ENCODE data around the gene SNX5. TPM values are rescaled to one million over a fixed set of nuclear protein-coding genes. Genes with fewer than 3 reads are reported as not detected.
A peak's percentile ranks its signal among the peaks of the same experiment; 100 is the strongest.

SNX5 gene
- total and polyA plus RNA-seq, 4 experiments from 2014 or later = 81.5 to 96.5 (median 88.9) TPM

DNA sequence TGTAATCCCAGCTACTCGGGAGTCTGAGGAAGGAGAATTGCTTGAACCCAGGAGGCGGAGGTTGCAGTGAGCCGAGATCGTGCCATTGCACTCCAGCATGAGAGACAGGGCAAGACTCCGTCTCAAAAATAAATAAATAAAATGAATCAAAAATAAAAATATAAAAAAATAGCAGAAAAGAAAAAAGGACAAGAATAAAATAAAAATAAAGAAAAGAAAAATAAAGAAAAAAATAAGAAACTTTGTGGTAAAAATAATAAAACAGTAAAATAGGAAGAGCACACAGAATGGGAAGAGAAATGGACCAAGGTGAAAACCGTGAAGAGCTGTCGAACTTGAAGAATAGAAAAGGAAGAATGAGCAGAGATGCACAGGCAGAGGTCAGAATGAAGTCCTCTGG lies 63.0 kb downstream of the SNX5 start:
- intact Hi-C loops (cut with micrococcal nuclease) = no loop called here
- Histone ChIP-seq H3K27ac (ENCODE audit: low read depth, low read length) (no peak overlapping the region), H3K9me3 (ENCODE audit: control insufficient read depth in 1 of 2, low read length in 2 of 2) (no peaks in the 10 kb centered on the region), H3K36me3 (ENCODE audit: insufficient read depth, low read length) (no peaks in the 10 kb centered on the region), H3K4me3 (ENCODE audit: low read length in 2 of 2) (no peak overlapping the region), H3K27me3 (ENCODE audit: insufficient read depth, low read length) (no peaks in the 10 kb centered on the region), H3K4me1 (ENCODE audit: insufficient read depth, low read length) (no peaks in the 10 kb centered on the region)
- DNase-seq = no peak
- POLR2A ChIA-PET (ENCODE audit: partially characterized antibody) = no interaction called here
- CTCF ChIA-PET (ENCODE audit: partially characterized antibody) = no interaction called here
- Mint-ChIP-seq H3K4me3 (no peak overlapping the region), H3K4me1 (peaks cover 0 to 3% (median 0%) of the 10 kb centered on the region in 4 donors), H3K36me3 (no peaks in the 10 kb centered on the region), H3K9me3 (no peaks in the 10 kb centered on the region), H3K27me3 (peaks cover 4 to 12% of the 10 kb centered on the region in 2 donors), H3K27ac (no peak overlapping the region)

DNA sequence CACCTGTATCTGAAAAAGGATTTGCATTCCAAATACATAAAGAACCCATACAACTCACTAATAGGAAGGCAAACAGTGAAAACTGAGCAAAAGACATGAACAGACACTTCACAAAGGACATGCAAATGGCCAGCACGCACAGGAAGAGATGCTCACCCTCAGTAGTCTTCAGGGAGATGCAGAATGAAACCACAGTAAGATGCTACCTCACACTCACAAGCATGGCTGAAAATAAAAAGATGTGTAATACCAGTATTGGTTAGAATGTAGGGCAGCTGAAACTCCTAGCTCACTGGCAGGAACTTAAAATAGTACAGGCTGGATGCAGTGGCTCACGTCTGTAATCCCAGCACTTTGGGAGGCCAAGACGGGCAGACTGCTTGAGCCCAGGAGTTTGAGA lies 64.6 kb downstream of the SNX5 start:
- no peaks in the 10 kb centered on the region for H3K4me1 ChIP-seq (ENCODE audit: insufficient read depth, low read length)
- H3K27ac ChIP-seq (ENCODE audit: low read depth, low read length) = no peak overlapping the region
- no peaks in the 10 kb centered on the region for H3K9me3 ChIP-seq (ENCODE audit: control insufficient read depth in 1 of 2, low read length in 2 of 2)
- H3K36me3 Mint-ChIP-seq = no peaks in the 10 kb centered on the region
- H3K27me3 Mint-ChIP-seq = peaks cover 3 to 12% of the 10 kb centered on the region in 2 donors
- H3K27ac Mint-ChIP-seq = peak overlapping the region in 1 of 7 donors; percentile 19
- H3K4me3 Mint-ChIP-seq = peak overlapping the region in 1 of 8 donors; percentile 63
- no peaks in the 10 kb centered on the region for H3K27me3 ChIP-seq (ENCODE audit: insufficient read depth, low read length)
- H3K4me1 Mint-ChIP-seq = peaks cover 0 to 3% (median 0%) of the 10 kb centered on the region in 4 donors
- no peak overlapping the region for H3K4me3 ChIP-seq (ENCODE audit: low read length in 2 of 2)
- no peaks in the 10 kb centered on the region for H3K36me3 ChIP-seq (ENCODE audit: insufficient read depth, low read length)
- intact Hi-C loops (cut with micrococcal nuclease) = no loop called here
- DNase-seq = peak in 1 of 5 donors; percentile 14
- POLR2A ChIA-PET (ENCODE audit: partially characterized antibody) = no interaction called here
- CTCF ChIA-PET (ENCODE audit: partially characterized antibody) = interaction anchor here (3.1 kb wide), 1 partner anchor 399 kb away, joined by 17 read pairs; no protein-coding TSS in a partner anchor
- H3K9me3 Mint-ChIP-seq = no peaks in the 10 kb centered on the region

DNA sequence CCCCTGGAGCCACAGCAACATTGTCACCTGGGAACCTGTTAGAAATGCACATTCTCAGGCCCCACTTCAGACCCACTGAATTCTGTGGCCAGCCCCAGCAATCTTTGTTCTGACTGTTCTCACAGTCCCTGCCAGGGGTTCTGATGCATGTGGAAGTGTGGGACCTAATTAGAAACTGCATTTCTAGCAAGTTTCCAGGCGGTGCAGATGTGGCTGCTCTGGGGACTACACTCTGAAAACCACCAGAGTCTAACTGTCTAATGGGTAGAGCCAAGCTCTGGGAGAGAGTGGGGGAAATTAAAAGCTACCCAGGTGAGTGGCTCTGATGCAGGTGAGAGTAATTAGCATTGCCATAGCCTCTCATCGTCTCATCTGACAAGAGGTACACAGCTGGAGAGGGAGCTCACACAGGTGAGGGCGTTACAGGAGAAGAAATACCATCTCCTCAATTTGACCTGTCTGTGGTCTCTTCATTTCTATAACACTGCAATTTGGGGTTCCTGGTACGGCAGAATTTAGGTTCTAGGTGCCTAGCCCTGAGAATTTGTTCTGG lies 66.0 kb downstream of the SNX5 start:
- H3K4me3 ChIP-seq (ENCODE audit: low read length in 2 of 2) = no peak overlapping the region
- no peaks in the 10 kb centered on the region for H3K36me3 ChIP-seq (ENCODE audit: insufficient read depth, low read length)
- Mint-ChIP-seq H3K27ac (peak overlapping the region in 1 of 7 donors; percentile 61), H3K27me3 (peaks cover 6 to 15% of the 10 kb centered on the region in 2 donors), H3K36me3 (no peaks in the 10 kb centered on the region), H3K9me3 (no peaks in the 10 kb centered on the region), H3K4me1 (peaks cover 0 to 3% (median under 1%) of the 10 kb centered on the region in 4 donors), H3K4me3 (no peak overlapping the region)
- no peak overlapping the region for H3K27ac ChIP-seq (ENCODE audit: low read depth, low read length)
- intact Hi-C loops (cut with micrococcal nuclease) = no loop called here
- ChIA-PET CTCF (ENCODE audit: partially characterized antibody) (interaction anchor here (1.6 to 3.1 kb wide), 3 partner anchors 34 to 398 kb away, joined by 4 to 17 read pairs (median 5); no protein-coding TSS in a partner anchor), POLR2A (ENCODE audit: partially characterized antibody) (no interaction called here)
- no peak for DNase-seq
- no peaks in the 10 kb centered on the region for H3K27me3 ChIP-seq (ENCODE audit: insufficient read depth, low read length)
- H3K4me1 ChIP-seq (ENCODE audit: insufficient read depth, low read length) = no peaks in the 10 kb centered on the region
- H3K9me3 ChIP-seq (ENCODE audit: control insufficient read depth in 1 of 2, low read length in 2 of 2) = no peaks in the 10 kb centered on the region

DNA sequence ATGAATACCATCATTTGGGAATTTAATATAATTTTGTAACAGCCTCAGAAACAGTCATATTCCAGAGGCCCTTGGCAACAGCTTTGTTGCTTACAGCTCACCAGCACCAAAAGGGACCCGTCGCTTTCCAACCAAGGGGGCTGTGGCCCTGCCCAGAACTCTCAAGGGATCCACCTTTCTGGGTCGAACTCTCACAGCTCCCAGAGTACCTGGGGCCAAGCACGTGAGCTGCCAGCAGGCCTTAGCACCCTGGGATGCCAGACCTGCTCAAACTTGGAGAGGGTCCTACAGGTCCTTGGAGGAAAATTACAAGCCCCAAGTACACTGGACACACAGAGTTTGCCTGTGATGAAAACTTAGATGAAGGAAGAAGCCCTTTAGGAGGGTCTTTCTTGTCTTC lies 66.6 kb downstream of the SNX5 start:
- Mint-ChIP-seq H3K4me3 (no peak overlapping the region), H3K4me1 (peaks cover 0 to 3% (median under 1%) of the 10 kb centered on the region in 4 donors), H3K27ac (no peak overlapping the region), H3K36me3 (no peaks in the 10 kb centered on the region), H3K9me3 (no peaks in the 10 kb centered on the region), H3K27me3 (peaks cover 6 to 18% of the 10 kb centered on the region in 2 donors)
- no peak overlapping the region for H3K4me3 ChIP-seq (ENCODE audit: low read length in 2 of 2)
- intact Hi-C loops (cut with micrococcal nuclease) = no loop called here
- no peaks in the 10 kb centered on the region for H3K9me3 ChIP-seq (ENCODE audit: control insufficient read depth in 1 of 2, low read length in 2 of 2)
- H3K27ac ChIP-seq (ENCODE audit: low read depth, low read length) = no peak overlapping the region
- H3K27me3 ChIP-seq (ENCODE audit: insufficient read depth, low read length) = no peaks in the 10 kb centered on the region
- ChIA-PET CTCF (ENCODE audit: partially characterized antibody) (interaction anchor here (0.6 to 3.1 kb wide), 4 partner anchors 34 to 397 kb away, joined by 3 to 17 read pairs (median 4); no protein-coding TSS in a partner anchor), POLR2A (ENCODE audit: partially characterized antibody) (no interaction called here)
- no peaks in the 10 kb centered on the region for H3K36me3 ChIP-seq (ENCODE audit: insufficient read depth, low read length)
- no peaks in the 10 kb centered on the region for H3K4me1 ChIP-seq (ENCODE audit: insufficient read depth, low read length)
- DNase-seq = no peak

DNA sequence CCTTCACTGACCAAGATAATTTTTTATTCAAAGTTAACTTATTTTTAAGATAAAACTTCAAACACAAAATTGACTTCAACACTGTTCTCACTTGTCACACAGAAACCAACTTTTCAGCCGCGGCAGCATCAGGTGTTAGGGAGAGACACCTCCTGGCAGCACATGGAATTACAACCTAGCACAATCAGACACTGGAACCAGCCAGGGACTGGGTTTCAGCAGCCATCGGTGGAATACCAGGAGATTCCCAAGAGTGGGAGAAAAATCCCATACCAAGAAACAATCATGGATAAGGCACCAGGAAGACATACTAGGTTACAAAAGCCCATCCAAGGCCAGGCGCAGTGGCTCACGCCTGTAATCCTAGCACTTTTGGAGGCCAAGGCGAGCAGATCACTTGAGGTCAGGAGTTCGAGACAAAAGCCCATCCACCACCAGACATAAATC lies 70.0 kb downstream of the SNX5 start:
- no peaks in the 10 kb centered on the region for H3K36me3 Mint-ChIP-seq
- peaks cover 4 to 8% (median 6%) of the 10 kb centered on the region in 4 donors for H3K4me1 Mint-ChIP-seq
- no peaks in the 10 kb centered on the region for H3K27me3 ChIP-seq (ENCODE audit: insufficient read depth, low read length)
- no peak overlapping the region for H3K4me3 ChIP-seq (ENCODE audit: low read length in 2 of 2)
- ChIA-PET POLR2A (ENCODE audit: partially characterized antibody) (interaction anchor here (2.4 kb wide), 1 partner anchor 394 kb away, joined by 10 read pairs; no protein-coding TSS in a partner anchor), CTCF (ENCODE audit: partially characterized antibody) (interaction anchor here (0.6 to 7.3 kb wide), 38 partner anchors 9 to 1577 kb away, joined by 3 to 141 read pairs (median 4); partner anchors contain the start of gene RRBP1)
- intact Hi-C loops (cut with micrococcal nuclease) = loop anchor here (1.0 to 10.0 kb wide), 6 partner anchors 98 to 1096 kb away; partner anchors contain the start of gene RRBP1
- H3K27ac ChIP-seq (ENCODE audit: low read depth, low read length) = no peak overlapping the region
- H3K9me3 ChIP-seq (ENCODE audit: control insufficient read depth in 1 of 2, low read length in 2 of 2) = no peaks in the 10 kb centered on the region
- DNase-seq = peak; percentile 56 to 63 (median 60)
- no peaks in the 10 kb centered on the region for H3K9me3 Mint-ChIP-seq
- H3K4me1 ChIP-seq (ENCODE audit: insufficient read depth, low read length) = no peaks in the 10 kb centered on the region
- peaks cover 13 to 20% of the 10 kb centered on the region in 2 donors for H3K27me3 Mint-ChIP-seq
- H3K36me3 ChIP-seq (ENCODE audit: insufficient read depth, low read length) = no peaks in the 10 kb centered on the region
- no peak overlapping the region for H3K27ac Mint-ChIP-seq
- H3K4me3 Mint-ChIP-seq = no peak overlapping the region

DNA sequence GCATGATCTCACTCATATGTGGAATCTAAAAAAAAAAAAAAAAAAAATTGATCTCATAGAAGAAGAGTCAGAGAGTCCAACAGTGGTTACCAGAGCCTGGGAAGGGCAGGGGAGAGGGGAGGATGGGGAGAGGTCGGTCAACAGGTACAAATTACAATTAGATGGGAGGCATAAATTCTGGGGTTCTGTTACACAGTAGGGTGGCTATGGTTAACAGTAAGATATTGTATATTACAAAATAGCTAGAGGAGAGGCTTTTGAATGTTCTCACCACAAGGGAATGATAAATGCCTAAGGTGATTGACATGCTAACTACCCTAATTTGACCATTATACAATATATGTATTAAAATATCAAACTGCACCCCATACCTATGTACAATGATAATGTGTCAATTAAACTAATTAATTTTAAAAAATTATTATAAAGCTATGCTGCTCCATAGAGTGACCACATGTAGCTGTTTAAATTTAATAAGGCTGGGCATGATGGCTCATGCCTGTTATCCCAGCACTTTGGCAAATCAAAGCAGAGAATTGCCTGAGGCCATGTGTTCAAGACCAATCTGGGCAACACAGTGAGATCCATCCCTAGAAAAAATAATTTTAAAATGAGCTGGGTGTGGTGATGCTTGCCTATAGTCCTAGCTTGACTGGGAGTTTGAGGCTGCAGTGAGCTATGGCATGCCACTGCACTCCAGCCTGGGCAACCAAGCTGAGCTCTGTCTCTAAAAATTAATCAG lies 70.9 kb downstream of the SNX5 start:
- peaks cover 13 to 17% of the 10 kb centered on the region in 2 donors for H3K27me3 Mint-ChIP-seq

More for the DNA sequence above, 70.9 kb downstream of the SNX5 start:
- H3K4me3 ChIP-seq (ENCODE audit: low read length in 2 of 2) = no peak overlapping the region
- no peak for DNase-seq
- no peaks in the 10 kb centered on the region for H3K9me3 ChIP-seq (ENCODE audit: control insufficient read depth in 1 of 2, low read length in 2 of 2)
- ChIA-PET CTCF (ENCODE audit: partially characterized antibody) (interaction anchor here (0.6 to 7.3 kb wide), 37 partner anchors 9 to 396 kb away, joined by 3 to 141 read pairs (median 4); partner anchors contain the start of gene RRBP1), POLR2A (ENCODE audit: partially characterized antibody) (interaction anchor here (2.4 kb wide), 1 partner anchor 393 kb away, joined by 10 read pairs; no protein-coding TSS in a partner anchor)
- Mint-ChIP-seq H3K27ac (no peak overlapping the region), H3K4me1 (peaks cover 3 to 8% (median 6%) of the 10 kb centered on the region in 4 donors), H3K4me3 (no peak overlapping the region), H3K9me3 (no peaks in the 10 kb centered on the region), H3K36me3 (no peaks in the 10 kb centered on the region)
- intact Hi-C loops (cut with micrococcal nuclease) = loop anchor here (1.0 to 10.0 kb wide), 6 partner anchors 99 to 1095 kb away; partner anchors contain the start of gene RRBP1
- H3K4me1 ChIP-seq (ENCODE audit: insufficient read depth, low read length) = no peaks in the 10 kb centered on the region
- no peak overlapping the region for H3K27ac ChIP-seq (ENCODE audit: low read depth, low read length)
- H3K36me3 ChIP-seq (ENCODE audit: insufficient read depth, low read length) = no peaks in the 10 kb centered on the region
- H3K27me3 ChIP-seq (ENCODE audit: insufficient read depth, low read length) = no peaks in the 10 kb centered on the region

Data from CD4-positive, alpha-beta memory T cell (primary cell).